Retinal pigment epithelial cell (primary cell): ENCODE measurements around the gene MGAT4D.

Experiments
- DNase-seq: peaks from one replicate; pipeline ENCODE4 v3.0.0-alpha.2; 2010; ENCODE audit warnings: low read depth
- H3K4me3 ChIP-seq: 2 replicates; pipeline ENCODE4 v1.5.1; 2011; ENCODE audit warnings: mild to moderate bottlenecking, low read length, control low read depth, moderate library complexity
- TF ChIP-seq, protein P1 (sequence below): conservative IDR thresholded peaks from 2 replicates; pipeline ENCODE4 v1.5.1; 2011; ENCODE audit warnings: low read depth, low read length, control low read depth, inconsistent platforms

The MGAT4D gene

GRCh38 chr4:140400111-140400510, 98.0 kb downstream of the MGAT4D start:
- no peak overlapping the region for H3K4me3 ChIP-seq
- TF ChIP-seq, protein P1, sequence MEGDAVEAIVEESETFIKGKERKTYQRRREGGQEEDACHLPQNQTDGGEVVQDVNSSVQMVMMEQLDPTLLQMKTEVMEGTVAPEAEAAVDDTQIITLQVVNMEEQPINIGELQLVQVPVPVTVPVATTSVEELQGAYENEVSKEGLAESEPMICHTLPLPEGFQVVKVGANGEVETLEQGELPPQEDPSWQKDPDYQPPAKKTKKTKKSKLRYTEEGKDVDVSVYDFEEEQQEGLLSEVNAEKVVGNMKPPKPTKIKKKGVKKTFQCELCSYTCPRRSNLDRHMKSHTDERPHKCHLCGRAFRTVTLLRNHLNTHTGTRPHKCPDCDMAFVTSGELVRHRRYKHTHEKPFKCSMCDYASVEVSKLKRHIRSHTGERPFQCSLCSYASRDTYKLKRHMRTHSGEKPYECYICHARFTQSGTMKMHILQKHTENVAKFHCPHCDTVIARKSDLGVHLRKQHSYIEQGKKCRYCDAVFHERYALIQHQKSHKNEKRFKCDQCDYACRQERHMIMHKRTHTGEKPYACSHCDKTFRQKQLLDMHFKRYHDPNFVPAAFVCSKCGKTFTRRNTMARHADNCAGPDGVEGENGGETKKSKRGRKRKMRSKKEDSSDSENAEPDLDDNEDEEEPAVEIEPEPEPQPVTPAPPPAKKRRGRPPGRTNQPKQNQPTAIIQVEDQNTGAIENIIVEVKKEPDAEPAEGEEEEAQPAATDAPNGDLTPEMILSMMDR = no peak
- DNase-seq = no peak

DNA sequence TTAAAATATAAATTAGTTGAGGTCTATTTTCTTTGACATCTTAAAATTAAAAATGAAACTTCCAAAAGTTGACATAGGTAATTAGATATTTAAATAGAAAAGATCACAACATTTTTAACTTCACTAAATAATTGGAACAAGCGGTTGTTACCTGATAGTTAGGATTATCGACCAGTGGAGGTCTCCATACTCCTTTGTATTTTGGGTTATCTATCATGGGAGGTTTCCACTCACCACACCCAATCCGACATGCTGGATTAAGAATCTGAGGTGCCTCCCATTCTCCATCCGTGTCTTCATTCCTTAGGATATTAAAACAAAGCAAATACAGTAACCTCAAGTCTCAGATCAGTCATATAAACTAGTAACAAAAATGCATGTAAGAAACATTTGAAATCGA, 102.4 kb downstream of the MGAT4D start:
- TF ChIP-seq, protein P1 = no peak
- no peak for DNase-seq
- no peak overlapping the region for H3K4me3 ChIP-seq
